ENCODE measurements around the gene REEP1. TPM values are rescaled to one million over a fixed set of nuclear protein-coding genes. Genes with fewer than 3 reads are reported as not detected.
"Not testable (repeated sequence)": the region's sequence is repeated elsewhere in the genome, so short reads cannot be mapped to it uniquely, and the experiment has no call there.

REEP1 gene
- total and polyA plus RNA-seq, 8 donors = 2.9 to 29.9 (median 6.4) TPM; not detected in 1

DNA sequence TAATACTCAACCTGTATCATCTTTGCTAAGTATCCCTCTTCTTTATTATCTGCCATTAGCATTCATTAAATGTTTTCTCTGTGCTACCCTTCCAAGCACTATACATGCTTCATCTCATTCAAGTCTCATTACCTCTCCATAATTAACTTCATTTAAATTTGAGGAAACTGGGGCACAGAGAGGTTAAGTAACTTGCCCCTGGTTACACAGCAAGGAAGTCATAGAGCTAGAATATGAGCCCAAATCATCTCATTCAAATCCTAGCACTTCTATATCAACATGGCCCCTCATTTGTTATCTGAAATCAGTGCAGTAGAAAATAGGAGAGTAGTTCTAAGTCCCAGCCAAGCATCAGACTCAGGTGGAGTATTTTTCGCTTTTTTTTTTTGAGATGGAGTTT lies 133.8 kb downstream of the REEP1 start:
- WGBS, 5 donors = 88 to 100% (median 96%) methylated on average over 1 of the region's 1 CpG
- no peak overlapping the region for H3K27ac ChIP-seq
- H3K4me3 ChIP-seq = no peak overlapping the region
- no peaks in the 10 kb centered on the region for H3K27me3 ChIP-seq
- intact Hi-C loops (cut with DNase I; ENCODE audit: low total_unique reads) = no loop called here
- H3K36me3 ChIP-seq = peaks cover 26 to 31% (median 30%) of the 10 kb centered on the region in 4 donors
- no peaks in the 10 kb centered on the region for H3K9me3 ChIP-seq
- peaks cover 9 to 37% (median 31%) of the 10 kb centered on the region in 4 donors for H3K4me1 ChIP-seq
- TF ChIP-seq EP300 (IDR thresholded peaks at IDR 0.05) = no peak
- TF ChIP-seq, protein P1, sequence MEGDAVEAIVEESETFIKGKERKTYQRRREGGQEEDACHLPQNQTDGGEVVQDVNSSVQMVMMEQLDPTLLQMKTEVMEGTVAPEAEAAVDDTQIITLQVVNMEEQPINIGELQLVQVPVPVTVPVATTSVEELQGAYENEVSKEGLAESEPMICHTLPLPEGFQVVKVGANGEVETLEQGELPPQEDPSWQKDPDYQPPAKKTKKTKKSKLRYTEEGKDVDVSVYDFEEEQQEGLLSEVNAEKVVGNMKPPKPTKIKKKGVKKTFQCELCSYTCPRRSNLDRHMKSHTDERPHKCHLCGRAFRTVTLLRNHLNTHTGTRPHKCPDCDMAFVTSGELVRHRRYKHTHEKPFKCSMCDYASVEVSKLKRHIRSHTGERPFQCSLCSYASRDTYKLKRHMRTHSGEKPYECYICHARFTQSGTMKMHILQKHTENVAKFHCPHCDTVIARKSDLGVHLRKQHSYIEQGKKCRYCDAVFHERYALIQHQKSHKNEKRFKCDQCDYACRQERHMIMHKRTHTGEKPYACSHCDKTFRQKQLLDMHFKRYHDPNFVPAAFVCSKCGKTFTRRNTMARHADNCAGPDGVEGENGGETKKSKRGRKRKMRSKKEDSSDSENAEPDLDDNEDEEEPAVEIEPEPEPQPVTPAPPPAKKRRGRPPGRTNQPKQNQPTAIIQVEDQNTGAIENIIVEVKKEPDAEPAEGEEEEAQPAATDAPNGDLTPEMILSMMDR (IDR thresholded peaks at IDR 0.05) = no peak
- DNase-seq = no peak

DNA sequence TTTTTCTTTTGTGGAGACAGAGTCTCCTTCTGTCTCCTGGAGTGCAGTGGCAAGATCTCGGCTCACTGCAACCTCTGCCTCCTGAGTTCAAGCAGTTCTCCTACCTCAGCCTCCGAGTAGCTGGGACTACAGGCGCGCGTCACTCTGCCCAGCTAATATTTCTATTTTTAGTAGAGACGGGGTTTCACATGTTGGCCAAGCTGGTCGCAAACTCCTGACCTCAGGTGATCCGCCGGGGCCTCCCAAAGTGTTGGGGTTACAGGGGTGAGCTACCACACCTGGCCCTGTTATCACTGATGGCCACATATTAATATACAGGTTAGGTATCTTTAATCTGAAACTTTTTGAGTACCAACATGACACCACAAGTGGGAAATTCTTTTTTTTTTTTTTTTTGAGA lies 134.7 kb downstream of the REEP1 start:
- intact Hi-C loops (cut with DNase I; ENCODE audit: low total_unique reads) = no loop called here
- Histone ChIP-seq H3K9me3 (no peaks in the 10 kb centered on the region), H3K36me3 (peaks cover 17 to 22% (median 21%) of the 10 kb centered on the region in 4 donors), H3K27ac (no peak overlapping the region), H3K4me1 (peaks cover 9 to 38% (median 32%) of the 10 kb centered on the region in 4 donors), H3K27me3 (no peaks in the 10 kb centered on the region), H3K4me3 (no peak overlapping the region)
- WGBS, 5 donors = 81 to 93% (median 89%) methylated on average over 9 of the region's 9 CpGs
- no peak for DNase-seq
- TF ChIP-seq POLR2A (IDR thresholded peaks at IDR 0.05) = no peak
- TF ChIP-seq, protein P1 (IDR thresholded peaks at IDR 0.05) = no peak
- TF ChIP-seq POLR2AphosphoS5 (IDR thresholded peaks at IDR 0.05) = no peak
- no peak for TF ChIP-seq EP300 (IDR thresholded peaks at IDR 0.05)

DNA sequence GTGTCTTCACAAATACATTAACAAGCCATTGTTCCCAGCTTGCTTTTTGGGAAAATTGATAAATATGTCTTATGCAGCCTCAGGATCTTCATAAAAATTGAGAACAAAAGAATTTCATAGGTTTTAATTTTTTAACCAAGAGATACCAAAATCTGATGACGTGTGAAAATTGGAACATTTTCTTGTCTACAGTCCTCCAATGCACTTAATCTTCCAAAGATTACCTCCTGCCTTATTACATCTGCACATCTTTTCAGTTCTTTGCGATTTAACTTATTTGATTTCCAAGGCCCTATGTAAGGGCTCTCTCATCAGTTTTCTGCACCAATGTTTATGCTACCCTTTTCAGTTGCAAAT lies 135.1 kb downstream of the REEP1 start:
- Histone ChIP-seq H3K27ac (no peak overlapping the region), H3K27me3 (no peaks in the 10 kb centered on the region), H3K4me1 (peaks cover 9 to 38% (median 32%) of the 10 kb centered on the region in 4 donors), H3K36me3 (peaks cover 13 to 18% (median 17%) of the 10 kb centered on the region in 4 donors), H3K4me3 (no peak overlapping the region), H3K9me3 (no peaks in the 10 kb centered on the region)
- 72 to 80% (median 77%) methylated on average over 2 of the region's 2 CpGs for WGBS, 5 donors
- no peak for DNase-seq
- intact Hi-C loops (cut with DNase I; ENCODE audit: low total_unique reads) = no loop called here
- TF ChIP-seq, protein P1 (IDR thresholded peaks at IDR 0.05) = no peak
- TF ChIP-seq EP300 (IDR thresholded peaks at IDR 0.05) (no peak), POLR2AphosphoS5 (IDR thresholded peaks at IDR 0.05) (no peak), POLR2A (IDR thresholded peaks at IDR 0.05) (no peak)

DNA sequence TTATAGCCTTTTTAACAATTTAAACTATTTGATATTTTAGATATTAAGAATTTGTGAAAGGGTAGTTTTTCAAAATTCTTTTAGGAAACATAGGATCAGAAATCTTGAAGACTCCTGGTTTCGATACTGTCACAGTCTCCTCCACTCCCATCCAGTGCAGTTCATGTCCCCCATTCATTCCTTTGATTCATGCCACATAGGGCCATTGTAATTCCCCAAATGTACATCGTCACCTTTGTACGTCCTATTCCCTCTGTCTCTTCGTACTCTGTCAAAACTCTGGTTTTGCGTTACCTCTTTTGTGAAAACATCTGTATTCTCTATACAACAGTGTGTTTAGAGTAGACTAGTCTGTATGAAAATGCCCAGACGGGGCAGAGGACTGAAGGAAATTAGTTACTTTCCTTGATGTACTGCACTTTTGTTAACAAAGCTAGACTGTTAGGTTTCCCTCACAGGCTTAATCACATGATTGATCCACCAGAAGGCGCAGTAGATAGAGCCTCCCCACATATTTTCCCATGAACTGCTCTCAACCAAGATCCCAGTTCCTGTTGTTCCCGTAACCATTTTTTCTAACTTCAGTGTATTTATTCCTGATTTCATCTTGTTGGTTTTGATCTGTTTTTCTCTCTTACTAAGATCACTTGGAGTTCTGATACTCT lies 135.6 kb downstream of the REEP1 start:
- H3K4me1 ChIP-seq = peaks cover 9 to 38% (median 32%) of the 10 kb centered on the region in 4 donors
- intact Hi-C loops (cut with DNase I; ENCODE audit: low total_unique reads) = no loop called here
- TF ChIP-seq, protein P1 (IDR thresholded peaks at IDR 0.05) = no peak
- TF ChIP-seq POLR2AphosphoS5 (IDR thresholded peaks at IDR 0.05) (no peak), EP300 (IDR thresholded peaks at IDR 0.05) (no peak), POLR2A (IDR thresholded peaks at IDR 0.05) (no peak)
- H3K4me3 ChIP-seq = no peak overlapping the region
- peak in 1 of 2 donors; percentile 42 for DNase-seq
- 61 to 71% (median 65%) methylated on average over 8 of the region's 8 CpGs for WGBS, 5 donors
- no peaks in the 10 kb centered on the region for H3K27me3 ChIP-seq
- H3K9me3 ChIP-seq = no peaks in the 10 kb centered on the region
- H3K27ac ChIP-seq = peak overlapping the region in 1 of 5 donors; percentile 5
- H3K36me3 ChIP-seq = peaks cover 9 to 13% (median 12%) of the 10 kb centered on the region in 4 donors

DNA sequence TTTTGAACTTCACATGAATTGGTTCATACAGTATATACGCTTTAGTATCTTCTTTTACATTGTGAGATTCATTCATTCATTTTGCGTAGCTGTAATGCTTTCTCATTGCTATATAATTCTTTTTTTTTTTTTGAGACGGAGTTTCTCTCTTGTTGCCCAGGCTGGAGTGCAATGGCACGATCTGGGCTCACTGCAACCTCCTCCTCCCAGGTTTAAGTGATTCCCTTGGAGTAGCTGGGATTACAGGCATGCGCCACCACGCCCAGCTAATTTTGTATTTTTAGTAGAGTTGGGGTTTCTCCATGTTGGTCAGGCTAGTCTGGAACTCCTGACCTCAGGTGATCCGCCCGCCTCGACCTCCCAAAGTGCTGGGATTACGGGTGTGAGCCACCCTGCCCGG lies 136.9 kb downstream of the REEP1 start:
- peak overlapping the region in 2 of 4 donors; percentile 89 for H3K4me3 ChIP-seq
- H3K27me3 ChIP-seq; intact Hi-C loops (cut with DNase I; ENCODE audit: low total_unique reads); H3K27ac ChIP-seq; H3K36me3 ChIP-seq; H3K9me3 ChIP-seq; DNase-seq: not testable (repeated sequence)
- 80 to 84% (median 82%) methylated on average over 8 to 11 of the region's 11 CpGs for WGBS, 5 donors
- peaks cover 9 to 50% (median 42%) of the 10 kb centered on the region in 4 donors for H3K4me1 ChIP-seq
